GM18526 (cell line): ENCODE measurements around the gene LMAN1L.

Source experiments
- POLR2A ChIP-seq: IDR thresholded peaks from 3 replicates; pipeline ENCODE4 v1.6.1; 2011; ENCODE audit not compliant: insufficient read length; ENCODE audit errors: extremely low read depth

LMAN1L gene

GRCh38 chr15:74868059-74868458, 55.4 kb downstream of the LMAN1L start:
- TF ChIP-seq POLR2A = no peak

DNA sequence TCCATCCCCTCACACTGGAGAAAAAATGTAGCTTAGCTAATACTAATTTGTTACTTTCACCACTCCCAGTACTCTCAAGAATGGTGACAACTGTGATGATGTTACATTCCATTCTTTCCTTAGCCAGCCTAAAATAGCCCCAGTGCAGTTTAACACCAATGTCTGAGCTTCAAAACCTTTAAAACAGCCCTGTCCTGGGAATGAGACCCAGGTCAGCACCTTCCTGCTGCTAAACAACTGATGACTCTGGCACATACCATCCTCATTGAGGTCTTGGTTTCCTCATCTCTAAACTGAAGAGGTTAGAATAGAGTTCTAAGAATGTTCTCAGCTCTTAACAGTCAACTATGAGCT, 56.7 kb downstream of the LMAN1L start:
- TF ChIP-seq POLR2A = no peak

DNA sequence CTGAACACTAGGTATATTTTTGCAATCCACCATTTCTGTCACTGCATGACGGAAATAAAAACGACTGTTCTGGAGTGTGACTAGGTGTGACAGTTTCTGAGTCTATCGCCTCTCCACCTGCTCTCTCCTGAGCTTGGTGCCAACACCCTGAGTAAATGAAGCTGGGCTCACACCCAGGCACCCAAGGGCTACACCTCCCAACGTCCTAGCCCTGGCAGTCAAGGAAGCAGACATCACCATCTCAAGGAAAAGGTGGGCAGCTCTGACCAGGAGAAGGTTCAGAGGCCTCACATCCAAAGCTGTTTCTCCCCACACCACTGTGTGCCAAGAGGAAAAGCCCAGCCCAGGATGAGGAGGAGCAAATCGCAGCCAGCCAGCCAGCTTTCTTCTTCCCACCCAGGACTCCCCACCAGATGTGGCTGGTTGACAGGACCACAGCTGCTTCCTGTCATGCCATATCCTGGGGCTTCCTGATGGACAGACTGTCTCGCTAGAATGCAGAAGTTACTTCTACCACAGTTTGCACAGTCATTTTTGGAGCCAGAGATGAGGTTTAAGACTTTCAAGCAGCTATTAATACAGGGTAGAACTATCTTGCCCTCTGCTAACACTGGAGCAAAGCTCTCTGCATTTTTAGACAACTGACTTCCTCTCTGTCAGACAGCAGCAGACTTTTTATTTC, 57.2 kb downstream of the LMAN1L start:
- TF ChIP-seq POLR2A = peak; percentile 40

DNA sequence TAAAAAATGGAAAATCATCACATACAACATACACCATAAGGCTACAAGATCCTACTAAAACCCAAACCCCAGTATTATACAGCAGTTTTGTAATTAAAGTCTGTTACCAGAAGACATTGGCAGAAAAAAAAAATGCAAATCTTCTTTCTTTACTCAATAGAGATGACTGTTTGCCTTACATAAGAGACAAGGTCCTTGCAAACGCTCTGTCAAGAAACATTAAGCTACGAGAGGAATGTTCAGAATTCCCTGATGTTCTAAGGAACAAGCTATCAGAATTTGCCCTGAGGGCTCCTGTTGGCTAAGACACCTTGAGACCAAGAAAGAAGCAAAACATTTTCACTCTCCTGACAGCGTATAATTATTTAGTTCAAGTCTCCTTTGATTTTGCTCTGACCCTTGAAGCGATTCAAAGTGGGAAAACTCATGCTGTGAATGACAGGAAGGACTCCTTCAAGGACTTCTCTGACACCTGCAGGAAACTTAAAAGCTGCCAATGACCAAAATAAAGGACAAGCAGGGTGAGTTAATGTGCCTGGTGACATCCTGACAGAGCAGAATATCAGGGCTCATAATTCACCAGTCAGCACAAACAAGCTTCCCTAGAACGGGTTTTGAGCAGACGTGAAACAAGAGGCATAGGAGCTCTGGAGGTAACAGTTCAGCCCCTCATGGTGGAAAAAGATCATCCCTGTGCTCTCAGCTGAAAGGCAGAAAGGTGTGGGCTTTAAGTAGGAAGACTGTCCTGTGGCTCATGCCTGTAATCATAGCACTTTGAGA, 58.0 kb downstream of the LMAN1L start:
- no peak for TF ChIP-seq POLR2A

- TF ChIP-seq POLR2A = no peak
These were observed 60.0 kb downstream of the LMAN1L start for GRCh38 chr15:74872702-74873035.

DNA sequence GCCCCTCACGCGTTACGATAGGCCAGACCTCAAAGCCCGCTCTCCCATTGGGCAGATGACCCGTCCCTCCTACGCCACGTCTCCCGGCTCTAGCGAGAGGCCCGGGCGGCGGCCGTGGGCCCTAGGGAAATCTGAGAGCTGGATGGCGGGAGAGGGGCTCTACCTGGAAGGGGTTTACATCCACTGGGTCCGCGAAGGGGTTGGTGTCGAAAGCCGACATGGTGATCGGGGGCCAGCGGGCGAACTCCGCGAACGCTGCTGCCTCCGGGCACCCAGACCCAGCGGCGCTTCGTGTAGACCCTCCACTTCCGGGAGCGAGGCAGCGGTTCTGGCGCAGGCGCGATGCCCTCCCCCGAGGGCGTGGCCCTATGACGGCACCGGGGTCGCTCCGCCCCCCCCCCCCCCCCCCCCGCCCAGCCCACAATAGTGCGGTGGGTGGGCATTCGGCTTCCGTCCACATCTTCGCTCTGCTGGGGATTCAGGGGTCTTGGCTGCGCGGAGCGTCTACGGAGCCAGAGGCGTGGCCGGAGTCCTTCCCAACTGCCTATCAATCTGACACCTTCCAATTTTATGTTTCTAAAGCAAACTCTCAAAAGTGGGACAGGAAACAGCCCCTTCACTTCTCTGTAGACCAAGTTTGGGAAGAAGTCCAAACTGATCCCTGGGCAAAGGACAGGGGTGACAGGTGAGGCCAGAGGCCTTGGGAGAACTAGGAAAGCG, 60.6 kb downstream of the LMAN1L start, which contains the start of gene SCAMP2:
Gene SCAMP2 (minus strand): TSS at position 330 of the 720 bp plus-strand sequence. CDS start 110 bp downstream, at position 220.
- peak; percentile 94 for TF ChIP-seq POLR2A

- TF ChIP-seq POLR2A = no peak
These were observed 61.3 kb downstream of the LMAN1L start for GRCh38 chr15:74873756-74874424.
